BLaER1 treated with 17β-estradiol and CSF1 and Interleukin-3, amounts not matched to agents 10 nM and 100 nM (cell line): ENCODE results near the gene TGDS.
"Not testable (repeated sequence)": the region's sequence is repeated elsewhere in the genome, so short reads cannot be mapped to it uniquely, and the experiment has no call there.

Experiments
- H3K27ac ChIP-seq, 11 experiments: shearing (Covaris generic); formaldehyde crosslinking; 2 replicates each; pipeline ENCODE4 v1.8.1; 2022
- H3K27me3 ChIP-seq, 11 experiments: shearing (Covaris generic); formaldehyde crosslinking; 2 replicates each; pipeline ENCODE4 v1.8.1; 2022
- H3K36me3 ChIP-seq, 11 experiments: shearing (Covaris generic); formaldehyde crosslinking; 2 replicates each; pipeline ENCODE4 v1.8.1; 2022
- H3K4me1 ChIP-seq, 10 experiments: shearing (Covaris generic); formaldehyde crosslinking; 2 replicates each; pipeline ENCODE4 v1.8.1; 2022
- H3K4me2 ChIP-seq, 11 experiments: shearing (Covaris generic); formaldehyde crosslinking; 2 replicates each; pipeline ENCODE4 v1.8.1; 2022
- H3K4me3 ChIP-seq, 10 experiments: shearing (Covaris generic); formaldehyde crosslinking; 2 replicates each; pipeline ENCODE4 v1.8.1; 2022
- H3K9ac ChIP-seq, 11 experiments: shearing (Covaris generic); formaldehyde crosslinking; 2 replicates each; pipeline ENCODE4 v1.8.1; 2022
- H3K9me3 ChIP-seq, 11 experiments: shearing (Covaris generic); formaldehyde crosslinking; replicated peaks in 1 of 11; 2 replicates each; pipeline ENCODE4 v1.8.1; 2022
- H4K20me1 ChIP-seq, 11 experiments: shearing (Covaris generic); formaldehyde crosslinking; 2 replicates each; pipeline ENCODE4 v1.8.1; 2022
- Cebpa-rat ChIP-seq, 11 experiments: shearing (Covaris generic); IDR thresholded peaks; 2 replicates each; pipeline ENCODE4 v1.8.1; 2022

Gene TGDS

DNA sequence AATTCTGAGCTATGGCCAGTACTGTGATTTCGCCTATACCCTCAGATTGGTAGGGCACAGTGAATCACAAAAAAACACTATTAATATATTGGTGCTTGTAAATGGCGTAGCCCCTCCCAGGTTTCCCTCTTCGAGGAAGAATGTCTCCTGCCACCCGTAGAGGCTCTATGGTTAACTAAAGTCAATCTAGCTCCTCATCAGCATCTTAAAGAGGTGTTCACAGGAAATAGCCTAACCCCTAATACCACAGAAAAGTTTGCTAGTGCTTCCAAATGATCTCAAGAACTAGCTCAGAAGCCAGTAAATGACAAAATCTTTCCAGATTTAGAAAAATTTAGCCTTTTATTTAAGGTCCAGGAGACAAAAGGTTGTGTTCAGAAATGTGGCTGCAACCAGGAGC is 60.2 kb downstream of the TGDS start:
- Histone ChIP-seq H3K9me3 (peaks cover 4 to 15% (median 7%) of the 10 kb centered on the region in 11 experiments; a peak in 16 of 22 replicates), H3K9ac (no peak overlapping the region), H3K4me1 (no peaks in the 10 kb centered on the region), H3K36me3 (no peaks in the 10 kb centered on the region), H3K27me3 (no peaks in the 10 kb centered on the region), H3K27ac (no peak overlapping the region), H3K4me3 (no peak overlapping the region), H3K4me2 (no peak overlapping the region), H4K20me1 (no peaks in the 10 kb centered on the region)
- no peak for TF ChIP-seq Cebpa-rat (IDR thresholded peaks at IDR 0.05)

DNA sequence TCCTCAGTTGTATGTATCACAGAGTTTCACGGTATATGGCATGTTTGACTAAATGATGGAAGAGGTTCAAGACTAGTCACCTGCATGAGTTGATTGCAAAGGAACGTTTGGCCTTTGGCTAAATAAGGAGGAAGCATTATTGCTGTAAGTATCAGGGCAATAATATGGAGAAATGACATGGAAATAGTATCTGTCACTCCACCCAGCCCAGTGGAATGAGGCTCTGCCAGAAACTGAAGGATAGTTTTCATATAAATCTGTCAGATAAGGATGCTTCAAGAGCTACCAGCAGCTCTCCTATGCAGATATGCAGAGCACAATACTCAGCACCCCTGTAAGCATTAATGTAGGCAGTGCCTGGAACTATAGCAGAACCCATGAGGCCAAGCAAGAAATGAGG is 60.7 kb downstream of the TGDS start:
- H4K20me1 ChIP-seq = no peaks in the 10 kb centered on the region
- TF ChIP-seq Cebpa-rat (IDR thresholded peaks at IDR 0.05) = no peak
- no peaks in the 10 kb centered on the region for H3K36me3 ChIP-seq
- no peaks in the 10 kb centered on the region for H3K27me3 ChIP-seq
- H3K4me1 ChIP-seq = no peaks in the 10 kb centered on the region
- no peak overlapping the region for H3K9ac ChIP-seq
- no peak overlapping the region for H3K4me3 ChIP-seq
- peaks cover 4 to 17% (median 7%) of the 10 kb centered on the region in 11 experiments; a peak in 17 of 22 replicates for H3K9me3 ChIP-seq
- no peak overlapping the region for H3K27ac ChIP-seq
- H3K4me2 ChIP-seq = no peak overlapping the region

DNA sequence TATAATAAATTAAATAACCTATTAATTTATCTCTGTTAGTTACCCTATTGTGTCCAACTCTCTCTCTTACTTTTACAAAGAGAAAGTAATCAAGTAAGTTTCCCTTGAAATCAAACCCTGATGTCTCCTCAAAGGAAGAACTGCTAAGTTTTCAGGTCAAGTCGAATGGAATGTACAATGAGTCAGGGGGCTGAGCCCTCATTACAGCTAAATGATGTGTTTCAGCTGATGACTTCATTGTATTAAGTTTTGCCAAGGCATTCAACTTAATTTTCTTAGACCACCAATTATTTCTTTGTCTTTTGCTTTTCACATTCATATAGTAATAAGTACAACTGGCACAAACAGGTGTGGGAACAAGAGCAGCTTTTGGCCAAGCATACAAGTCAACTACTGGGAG is 61.8 kb downstream of the TGDS start:
- no peak overlapping the region for H3K9ac ChIP-seq
- H3K36me3 ChIP-seq = no peaks in the 10 kb centered on the region
- H4K20me1 ChIP-seq = no peaks in the 10 kb centered on the region
- no peak overlapping the region for H3K27ac ChIP-seq
- H3K4me3 ChIP-seq = no peak overlapping the region
- H3K4me2 ChIP-seq = no peak overlapping the region
- H3K27me3 ChIP-seq = no peaks in the 10 kb centered on the region
- H3K9me3 ChIP-seq = peaks cover 4 to 22% (median 7%) of the 10 kb centered on the region in 11 experiments; a peak in 17 of 22 replicates
- TF ChIP-seq Cebpa-rat (IDR thresholded peaks at IDR 0.05) = no peak
- H3K4me1 ChIP-seq = no peaks in the 10 kb centered on the region

DNA sequence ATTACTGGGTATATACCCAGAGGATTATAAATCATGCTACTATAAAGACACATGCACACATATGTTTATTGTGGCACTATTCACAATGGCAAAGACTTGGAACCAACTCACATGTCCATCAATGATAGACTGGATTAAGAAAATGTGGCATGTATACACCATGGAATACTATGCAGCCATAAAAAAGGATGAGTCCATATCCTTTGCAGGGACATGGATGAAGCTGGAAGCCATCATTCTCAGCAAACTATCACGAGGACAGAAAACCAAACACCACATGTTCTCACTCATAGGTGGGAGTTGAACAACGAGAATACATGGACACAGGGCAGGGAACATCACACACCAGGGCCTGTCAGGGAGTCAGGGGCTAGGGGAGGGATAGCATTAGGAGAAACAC is 63.7 kb downstream of the TGDS start:
- not testable (repeated sequence) for H3K4me1 ChIP-seq, H3K9ac ChIP-seq, H3K4me3 ChIP-seq, H3K27ac ChIP-seq, H4K20me1 ChIP-seq, H3K4me2 ChIP-seq, H3K27me3 ChIP-seq, H3K36me3 ChIP-seq
- H3K9me3 ChIP-seq = peaks cover 4 to 22% (median 9%) of the 10 kb centered on the region in 11 experiments; a peak in 17 of 22 replicates

DNA sequence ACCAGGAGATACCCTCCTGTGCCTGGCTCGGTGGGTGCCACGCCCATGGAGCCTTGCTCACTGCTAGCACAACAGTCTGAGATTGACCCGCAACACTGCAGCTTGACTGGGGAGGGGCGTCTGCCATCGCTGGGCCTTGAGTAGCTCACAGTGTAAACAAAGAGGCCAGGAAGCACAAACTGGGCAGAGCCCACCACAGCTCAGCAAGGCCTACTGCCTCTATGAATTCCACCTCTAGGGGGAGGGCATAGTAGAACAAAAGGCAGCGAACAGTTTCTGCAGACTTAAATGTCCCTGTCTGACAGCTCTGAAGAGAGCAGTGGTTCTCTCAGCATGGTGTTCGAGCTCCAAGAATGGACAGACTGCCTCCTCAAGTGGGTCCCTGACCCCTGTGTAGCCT is 69.0 kb downstream of the TGDS start:
- not testable (repeated sequence) for H3K27me3 ChIP-seq, H3K4me1 ChIP-seq, H3K9ac ChIP-seq, H3K4me2 ChIP-seq, H4K20me1 ChIP-seq, H3K27ac ChIP-seq, H3K36me3 ChIP-seq, H3K4me3 ChIP-seq
- peaks cover 4 to 17% (median 8%) of the 10 kb centered on the region in 11 experiments; a peak in 17 of 22 replicates for H3K9me3 ChIP-seq

DNA sequence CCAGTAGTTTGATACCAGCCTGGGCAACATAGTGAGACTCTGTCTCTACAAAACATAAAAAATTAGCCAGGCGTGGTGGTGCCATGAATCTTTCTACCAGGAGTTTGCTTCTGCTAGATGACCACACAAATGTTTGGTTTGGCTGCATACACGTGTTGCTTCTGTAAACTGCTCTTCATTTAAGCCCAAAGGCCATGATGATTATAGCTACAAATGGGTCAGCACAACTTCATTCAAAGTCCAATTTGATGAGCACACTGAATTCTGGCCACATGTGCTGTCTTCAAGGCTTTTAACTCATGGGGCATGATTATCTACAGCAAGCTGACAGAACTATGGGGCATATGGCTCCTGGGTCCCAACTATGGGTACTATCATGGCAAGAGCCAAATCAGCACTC is 70.2 kb downstream of the TGDS start:
- H3K9me3 ChIP-seq = peaks cover 0 to 8% (median 0%) of the 10 kb centered on the region in 11 experiments; a peak in 3 of 22 replicates
- no peaks in the 10 kb centered on the region for H3K4me1 ChIP-seq
- no peaks in the 10 kb centered on the region for H3K27me3 ChIP-seq
- no peaks in the 10 kb centered on the region for H4K20me1 ChIP-seq
- H3K9ac ChIP-seq = no peak overlapping the region
- H3K36me3 ChIP-seq = no peaks in the 10 kb centered on the region
- TF ChIP-seq Cebpa-rat (IDR thresholded peaks at IDR 0.05) = no peak
- H3K27ac ChIP-seq = no peak overlapping the region
- H3K4me3 ChIP-seq = no peak overlapping the region
- H3K4me2 ChIP-seq = no peak overlapping the region

DNA sequence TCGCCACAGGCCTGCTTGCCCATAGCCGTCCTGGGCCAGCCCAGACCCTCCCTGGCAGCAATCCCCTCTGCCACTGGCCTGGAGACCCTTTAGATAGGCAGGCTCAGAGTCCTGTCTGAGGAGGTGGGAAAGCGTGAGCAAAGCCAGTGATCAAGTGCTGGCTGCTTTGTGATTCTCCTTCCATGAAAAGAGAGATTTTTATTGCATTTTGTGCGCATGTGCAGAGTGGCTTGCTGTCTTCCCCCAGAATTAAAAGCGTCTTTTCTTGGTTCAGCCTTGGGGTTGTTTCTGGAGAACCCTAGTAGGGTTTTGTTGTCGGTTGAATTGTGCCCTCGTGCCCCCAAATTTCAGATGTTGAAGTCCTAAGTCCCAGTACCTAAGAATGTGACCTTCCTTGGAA is 71.5 kb downstream of the TGDS start:
- no peak for TF ChIP-seq Cebpa-rat (IDR thresholded peaks at IDR 0.05)
- no peaks in the 10 kb centered on the region for H4K20me1 ChIP-seq
- H3K4me3 ChIP-seq = no peak overlapping the region
- H3K4me2 ChIP-seq = no peak overlapping the region
- peaks cover 0 to 5% (median 0%) of the 10 kb centered on the region in 11 experiments; a peak in 1 of 22 replicates for H3K9me3 ChIP-seq
- no peak overlapping the region for H3K9ac ChIP-seq
- no peaks in the 10 kb centered on the region for H3K36me3 ChIP-seq
- no peaks in the 10 kb centered on the region for H3K27me3 ChIP-seq
- H3K4me1 ChIP-seq = no peaks in the 10 kb centered on the region
- no peak overlapping the region for H3K27ac ChIP-seq
